K562 (cell line): Measurements from ENCODE around the gene CD22. TPM values are rescaled to one million over a fixed set of nuclear protein-coding genes. Genes with fewer than 3 reads are reported as not detected.

Experiments used
- ATAC-seq: fragments of 200-7000 bp; cut with Tn5 transposase; 3 replicates; pipeline ENCODE4 v1.9.1; 2020; ENCODE audit warnings: moderate library complexity
- BruUV-seq: library from RNA; stranded (reverse); fragments of 400-500 nt; replicated peaks from 2 replicates; lab custom pipeline; 2021; lab: Mats Ljungman, UMichigan
- CTCF ChIA-PET: fragments of 300-600 bp; formaldehyde crosslinking; extraction: SDS; loops from one replicate; lab custom pipeline; 2021; ENCODE audit warnings: low intra/inter-chr PET ratio; lab: Yijun Ruan, JAX
- POLR2A ChIA-PET: fragments of 300-600, 350-650 bp; sonication (Branson Sonifier 250); formaldehyde crosslinking; extraction: SDS; loops from one replicate; lab custom pipeline; 2021; ENCODE audit warnings: antibody characterized with exemption, inconsistent platforms; lab: Yijun Ruan, JAX
- DNase-seq, 4 experiments: peaks; one replicate each; pipeline versions ENCODE4 v3.0.0 to v3.0.0-alpha.2; 2011 to 2018; ENCODE audit warnings: low spot score in 3 of 4, mixed read lengths in 3 of 4; ENCODE audit errors: extremely low read depth in 1 of 4
- FAIRE-seq: peaks from 2 replicates; lab custom pipeline; 2011; peaks lifted over from hg19 to GRCh38; lab: Jason Lieb, UNC
- H2AFZ ChIP-seq: 2 replicates; pipeline ENCODE4 v1.6.0; 2011; ENCODE audit warnings: low read depth, low read length, control low read depth, inconsistent platforms
- H3K27ac ChIP-seq: fragments of 200-600 bp; 3 replicates; pipeline ENCODE4 v1.8.0; 2011; ENCODE audit warnings: low read depth, mild to moderate bottlenecking, control low read depth, inconsistent platforms, low read length, moderate library complexity, mixed read lengths; ENCODE audit errors: extremely low read depth
- H3K27me3 ChIP-seq, 2 experiments: fragments of 300-600 bp in 1 of 2; 2 replicates in 1 of 2; 3 replicates in 1 of 2; pipeline versions ENCODE4 v1.6.0 to v1.8.0; 2011; ENCODE audit warnings: inconsistent platforms in 2 of 2, low read length in 2 of 2, mild to moderate bottlenecking in 1 of 2, mixed read lengths in 1 of 2, moderate library complexity in 1 of 2; ENCODE audit not compliant: control insufficient read depth in 2 of 2, insufficient read depth in 2 of 2
- H3K36me3 ChIP-seq: fragments of 300-600 bp; 3 replicates; pipeline ENCODE4 v1.8.0; 2011; ENCODE audit warnings: mild to moderate bottlenecking, low read length, inconsistent platforms; ENCODE audit not compliant: control insufficient read depth, insufficient read depth
- H3K4me1 ChIP-seq, 2 experiments: fragments of 200-600 bp in 1 of 2; replicated peaks in 1 of 2; 2 replicates in 1 of 2; 3 replicates in 1 of 2; pipeline versions ENCODE4 v1.5.1 to v1.8.0; 2011; ENCODE audit warnings: inconsistent platforms in 2 of 2, low read length in 2 of 2, mild to moderate bottlenecking in 1 of 2, mixed read lengths in 1 of 2, moderate library complexity in 1 of 2; ENCODE audit not compliant: control insufficient read depth in 2 of 2, insufficient read depth in 2 of 2
- H3K4me2 ChIP-seq: 2 replicates; pipeline ENCODE4 v1.6.1; 2011; ENCODE audit warnings: low read length, control low read depth, inconsistent platforms, mixed read lengths; ENCODE audit not compliant: insufficient read depth
- H3K4me3 ChIP-seq: fragments of 200-600 bp; sonication (generic), shearing (Covaris generic); 2 replicates; pipeline ENCODE4 v1.5.1; 2016; ENCODE audit warnings: control low read depth, inconsistent platforms
- H3K79me2 ChIP-seq: fragments of 200-600 bp; 3 replicates; pipeline ENCODE4 v1.8.0; 2011; ENCODE audit warnings: low read length, inconsistent platforms; ENCODE audit not compliant: control insufficient read depth, insufficient read depth
- H3K9ac ChIP-seq, 2 experiments: 2 replicates each; pipeline versions ENCODE4 v1.6.0 to v1.6.1; 2011; ENCODE audit warnings: low read depth in 2 of 2, low read length in 2 of 2, control low read depth in 1 of 2, inconsistent platforms in 1 of 2, mild to moderate bottlenecking in 1 of 2, mixed read lengths in 1 of 2; ENCODE audit not compliant: insufficient read depth in 1 of 2
- H3K9me1 ChIP-seq: one replicate; pipeline ENCODE4 v1.6.0; 2011; ENCODE audit warnings: inconsistent platforms, mild to moderate bottlenecking, low read length, moderate library complexity; ENCODE audit not compliant: control insufficient read depth, insufficient read depth
- H3K9me3 ChIP-seq: replicated peaks from 2 replicates; pipeline ENCODE4 v1.5.1; 2011; ENCODE audit warnings: low read depth, low read length, inconsistent platforms; ENCODE audit not compliant: control insufficient read depth, insufficient read depth
- H4K20me1 ChIP-seq: replicated peaks from 2 replicates; pipeline ENCODE4 v1.6.1; 2011; ENCODE audit warnings: low read length, inconsistent platforms, mixed read lengths; ENCODE audit not compliant: control insufficient read depth, insufficient read depth
- CHD1 ChIP-seq: fragments of 200-600 bp; sonication (generic); IDR thresholded peaks from one replicate; pipeline ENCODE4 v1.6.1; 2012; ENCODE audit warnings: mild to moderate bottlenecking, moderate library complexity, low read length, inconsistent platforms
- ESRRA ChIP-seq: fragments of 450-650 bp; IDR thresholded peaks from 2 replicates; pipeline ENCODE4 v1.6.1; 2014; ENCODE audit warnings: low read depth, mild to moderate bottlenecking, moderate library complexity, borderline replicate concordance
- ETV6 ChIP-seq, 3 experiments: fragments of 150-350 bp in 1 of 3; sonication (generic) in 1 of 3; formaldehyde crosslinking in 1 of 3; IDR thresholded peaks; 2 replicates each; pipeline versions ENCODE4 v1.6.1 to v1.8.0; 2014 to 2022; ENCODE audit warnings: borderline replicate concordance in 2 of 3, low read depth in 2 of 3, antibody characterized with exemption in 1 of 3, low read length in 1 of 3, mild to moderate bottlenecking in 1 of 3, missing genetic modification reagents in 1 of 3
- HLTF ChIP-seq: fragments of 450-650 bp; IDR thresholded peaks from 2 replicates; pipeline ENCODE4 v1.6.1; 2016
- IFI16 ChIP-seq: fragments of 250-450 bp; sonication (Bioruptor Pico); IDR thresholded peaks from 2 replicates; pipeline ENCODE4 v2.1.2; 2022; ENCODE audit warnings: mild to moderate bottlenecking, inconsistent platforms
- KDM2B ChIP-seq: fragments of 250-450 bp; sonication (Bioruptor Pico); IDR thresholded peaks from 2 replicates; pipeline ENCODE4 v1.8.0; 2021; ENCODE audit warnings: mild to moderate bottlenecking, moderate library complexity
- KLF6 ChIP-seq: fragments of 250-450 bp; sonication (Bioruptor Pico); IDR thresholded peaks from 2 replicates; pipeline ENCODE4 v1.4.0; 2020; ENCODE audit warnings: mild to moderate bottlenecking, moderate library complexity, borderline replicate concordance
- MAZ ChIP-seq, 2 experiments: fragments of 450-650 bp in 1 of 2; sonication (generic) in 1 of 2; formaldehyde crosslinking; IDR thresholded peaks in 1 of 2; conservative IDR thresholded peaks in 1 of 2; 2 replicates each; pipeline versions ENCODE4 v1.4.0 to v1.5.0; 2020; ENCODE audit warnings: mild to moderate bottlenecking in 1 of 2, missing genetic modification reagents in 1 of 2
- MLX ChIP-seq, 2 experiments: fragments of 450-650 bp in 1 of 2; sonication (generic) in 1 of 2; formaldehyde crosslinking; conservative IDR thresholded peaks; 2 replicates each; pipeline versions ENCODE4 v1.4.0 to v1.8.1; 2020 to 2022; ENCODE audit warnings: mild to moderate bottlenecking in 1 of 2, missing genetic modification reagents in 1 of 2
- NFATC3 ChIP-seq: fragments of 450-650 bp; IDR thresholded peaks from 2 replicates; pipeline ENCODE4 v1.6.1; 2017; ENCODE audit warnings: mild to moderate bottlenecking
- RFX7 ChIP-seq: fragments of 250-450 bp; sonication (Bioruptor Pico); IDR thresholded peaks from 2 replicates; pipeline ENCODE4 v1.5.1; 2021; ENCODE audit warnings: mild to moderate bottlenecking
- TRIM28 ChIP-seq: fragments of 450-650 bp; IDR thresholded peaks from 2 replicates; pipeline ENCODE4 v1.6.1; 2017
- ZBTB9 ChIP-seq: fragments of 450-650 bp; formaldehyde crosslinking; IDR thresholded peaks from 2 replicates; pipeline ENCODE4 v1.4.0; 2020; ENCODE audit warnings: mild to moderate bottlenecking, moderate library complexity
- ZHX1 ChIP-seq: fragments of 150-350 bp; conservative IDR thresholded peaks from 2 replicates; pipeline ENCODE4 v1.6.1; 2014; ENCODE audit warnings: low read length
- ZNF165 ChIP-seq: fragments of 250-450 bp; sonication (Bioruptor Pico); IDR thresholded peaks from 2 replicates; pipeline ENCODE4 v1.4.0; 2020; ENCODE audit warnings: borderline replicate concordance
- ZNF507 ChIP-seq: conservative IDR thresholded peaks from 2 replicates; pipeline ENCODE4 v1.6.1; 2017; ENCODE audit warnings: missing genetic modification characterization, missing compliant biosample characterization
- ZNF589 ChIP-seq: fragments of 200-800 bp; sonication (Bioruptor generic); IDR thresholded peaks from 2 replicates; pipeline ENCODE4 v1.6.1; 2016; ENCODE audit warnings: low read depth, missing genetic modification characterization, missing compliant biosample characterization
- WGBS: fragments of 100-300 bp; shearing (Covaris generic); methylation state at CpG from one replicate; pipeline ENCODE4 v1.1.6; 2016; ENCODE audit warnings: low coverage, mixed read lengths; ENCODE audit not compliant: insufficient coverage; ENCODE audit errors: missing lambda C conversion rate; 5-methylcytosine and 5-hydroxymethylcytosine counted together
- in situ Hi-C: fragments of 300-500 bp; cut with MboI; formaldehyde crosslinking; loops from 4 replicates; pipeline ENCODE4 v1.15.0; 2018; ENCODE audit warnings: inconsistent platforms, mixed read lengths
- intact Hi-C: fragments of 100-400 bp; cut with micrococcal nuclease; formaldehyde crosslinking; loops from 2 replicates; pipeline ENCODE4 v1.14.2; 2022
- polyA plus RNA-seq, 8 experiments: library from polyadenylated mRNA; depleted of rRNA in 4 of 8; stranded (reverse) in 5 of 8; unstranded in 3 of 8; fragments of >200 nt; fragmentation: Nextera tagmentation in 2 of 8; fragmentation: Illumina TruSeq in 1 of 8; extraction: Ambion mirVana in 2 of 8; extraction: Trizol in 1 of 8; gene quantifications; 2 replicates each; pipeline versions ENCODE4 v1.2.1 to v1.2.3, GENCODE V29; 2011 to 2014; ENCODE audit warnings: inconsistent platforms in 1 of 8, missing spikeins in 1 of 8
- total RNA-seq, 7 experiments: library from RNA; depleted of rRNA in 6 of 7; stranded (reverse); fragments of >200 nt in 6 of 7; fragmentation: Illumina TruSeq in 2 of 7; extraction: Trizol in 2 of 7; gene quantifications; 2 replicates each; pipeline versions ENCODE4 v1.2.1 to v1.2.3, GENCODE V29; 2011 to 2021; ENCODE audit warnings: low replicate concordance in 1 of 7

The CD22 gene
- total and polyA plus RNA-seq, 9 of the 15 experiments (the other 6 are each of a cell fraction or from before 2014, with no cell fraction given) = 0.29 to 5.0 (median 3.5) TPM

GRCh38 chr19:35395382-35396199, 66.6 kb downstream of the CD22 start:
- no peaks in the 10 kb centered on the region for H4K20me1 ChIP-seq
- no peak for DNase-seq
- ChIA-PET CTCF (no interaction called here), POLR2A (no interaction called here)
- H3K79me2 ChIP-seq = no peaks in the 10 kb centered on the region
- peak; percentile 45; the same call in 2 of the 3 replicates for ATAC-seq
- in situ Hi-C loops (no loop called here), intact Hi-C loops (no loop called here)
- H3K4me3 ChIP-seq = no peak overlapping the region
- FAIRE-seq = no peak
- H3K4me2 ChIP-seq = no peak overlapping the region
- no peak overlapping the region for H3K27ac ChIP-seq
- TF ChIP-seq NFATC3 = no peak
- TF ChIP-seq IFI16 (CRISPR knock-in tag) = no peak
- no peak for TF ChIP-seq ZHX1
- TF ChIP-seq ZNF589 (CRISPR knock-in tag) = no peak
- no peak for TF ChIP-seq KLF6 (CRISPR knock-in tag)
- no peak for TF ChIP-seq RFX7 (CRISPR knock-in tag)
- no peak for TF ChIP-seq MLX (CRISPR knock-in tag; conservative IDR thresholded peaks at IDR 0.05)
- no peak for TF ChIP-seq CHD1
- TF ChIP-seq ZNF165 (CRISPR knock-in tag) = no peak
- no peak for TF ChIP-seq HLTF
- no peak for TF ChIP-seq KDM2B (CRISPR knock-in tag)
- TF ChIP-seq MAZ (CRISPR knock-in tag; conservative IDR thresholded peaks at IDR 0.05 in 1 of 2, IDR thresholded peaks at IDR 0.05 in 1 of 2) = no peak
- TF ChIP-seq ETV6 (IDR thresholded peaks at IDR 0.05; ENCODE audit: borderline replicate concordance in 1 of 2, low read depth in 2 of 2, low read length in 1 of 2) = no peak
- no peak for TF ChIP-seq ETV6 (CRISPR knock-in tag; IDR thresholded peaks at IDR 0.05; ENCODE audit: borderline replicate concordance)
- no peak for TF ChIP-seq ZBTB9 (CRISPR knock-in tag)
- TF ChIP-seq TRIM28 = no peak
- no peak for TF ChIP-seq ESRRA
- TF ChIP-seq ZNF507 (tag) = no peak
- no peaks in the 10 kb centered on the region for H3K9me3 ChIP-seq
- WGBS = 45% methylated on average over 19 of the region's 19 CpGs
- peak overlapping the region; percentile 52; the same call in 1 of the 2 replicates for H2AFZ ChIP-seq
- no peaks in the 10 kb centered on the region for H3K9me1 ChIP-seq
- H3K9ac ChIP-seq = no peak overlapping the region
- H3K36me3 ChIP-seq = no peaks in the 10 kb centered on the region
- H3K4me1 ChIP-seq = peaks cover 0 to 10% of the 10 kb centered on the region in 2 experiments; a peak in 3 of 5 replicates
- no peaks in the 10 kb centered on the region; a peak in 1 of 5 replicates for H3K27me3 ChIP-seq
- BruUV-seq = no TSS peak
